GOT3 (cell line): ENCODE measurements around the gene FIBIN.
"Not testable (repeated sequence)": the region's sequence is repeated elsewhere in the genome, so short reads cannot be mapped to it uniquely, and the experiment has no call there.

Source experiments
- DNase-seq: peaks from one replicate; lab custom pipeline; 2025; ENCODE audit warnings: mixed read lengths; lab: John Stamatoyannopoulos, UW

FIBIN gene

GRCh38 chr11:26977209-26977608, 16.7 kb upstream of the FIBIN start:
- DNase-seq: not testable (repeated sequence)

GRCh38 chr11:26983645-26984044, 10.3 kb upstream of the FIBIN start:
- DNase-seq: no peak

- no peak for DNase-seq
These were observed 8.4 kb upstream of the FIBIN start for GRCh38 chr11:26985470-26985869.

- no peak for DNase-seq
These were observed 8.0 kb upstream of the FIBIN start for GRCh38 chr11:26985943-26986342.

GRCh38 chr11:26987272-26987671, 6.6 kb upstream of the FIBIN start:
- no peak for DNase-seq

GRCh38 chr11:26987731-26988130, 6.2 kb upstream of the FIBIN start:
- no peak for DNase-seq

GRCh38 chr11:26992031-26992541, 1.8 kb upstream of the FIBIN start:
- DNase-seq: no peak

- DNase-seq: no peak
These were observed 751 bp downstream of the FIBIN start for GRCh38 chr11:26994631-26995095.

- DNase-seq: no peak
These were observed 2.0 kb downstream of the FIBIN start for GRCh38 chr11:26995701-26996460.

- DNase-seq: no peak
These were observed 3.5 kb downstream of the FIBIN start for GRCh38 chr11:26997378-26997777.

- not testable (repeated sequence) for DNase-seq
These were observed 7.3 kb downstream of the FIBIN start for GRCh38 chr11:27001136-27001730.

- DNase-seq: no peak
These were observed 8.5 kb downstream of the FIBIN start for GRCh38 chr11:27002431-27002830.

GRCh38 chr11:27002838-27003237, 8.9 kb downstream of the FIBIN start:
- no peak for DNase-seq

GRCh38 chr11:27004103-27004502, 10.2 kb downstream of the FIBIN start:
- DNase-seq: no peak

GRCh38 chr11:27008811-27009535, 15.1 kb downstream of the FIBIN start:
- no peak for DNase-seq

- no peak for DNase-seq
These were observed 17.8 kb downstream of the FIBIN start for GRCh38 chr11:27011560-27012233.

GRCh38 chr11:27012234-27012921, 18.5 kb downstream of the FIBIN start:
- DNase-seq: no peak

- no peak for DNase-seq
These were observed 20.0 kb downstream of the FIBIN start for GRCh38 chr11:27013781-27014361.

GRCh38 chr11:27018902-27019529, 25.1 kb downstream of the FIBIN start:
- DNase-seq: no peak

GRCh38 chr11:27020751-27021150, 26.8 kb downstream of the FIBIN start:
- no peak for DNase-seq
